Fibroblast of lung (primary cell): ENCODE measurements around the gene PKP3. TPM values are rescaled to one million over a fixed set of nuclear protein-coding genes. Genes with fewer than 3 reads are reported as not detected.

Experiments used
- DNase-seq, 2 donors: peaks; one replicate each; pipeline versions ENCODE4 v3.0.0 to v3.0.0-alpha.2; 2010; ENCODE audit warnings: low read depth in 2 of 2
- H2AFZ ChIP-seq: 2 replicates; pipeline ENCODE4 v1.5.1; 2012; ENCODE audit warnings: low read length, control low read depth, inconsistent platforms
- H3K27ac ChIP-seq: 2 replicates; pipeline ENCODE4 v1.5.1; 2011; ENCODE audit warnings: low read length, control low read depth; ENCODE audit not compliant: insufficient read depth
- H3K27me3 ChIP-seq: 2 replicates; pipeline ENCODE4 v1.5.1; 2011; ENCODE audit warnings: mild to moderate bottlenecking, low read length; ENCODE audit not compliant: control insufficient read depth, insufficient read depth
- H3K36me3 ChIP-seq: 2 replicates; pipeline ENCODE4 v1.5.1; 2011; ENCODE audit warnings: low read length; ENCODE audit not compliant: control insufficient read depth, insufficient read depth
- H3K4me1 ChIP-seq: 2 replicates; pipeline ENCODE4 v1.5.1; 2011; ENCODE audit warnings: low read length; ENCODE audit not compliant: control insufficient read depth, insufficient read depth; ENCODE audit errors: extremely low read depth
- H3K4me2 ChIP-seq: 2 replicates; pipeline ENCODE4 v1.5.1; 2011; ENCODE audit warnings: low read length, control low read depth; ENCODE audit not compliant: insufficient read depth; ENCODE audit errors: extremely low read depth
- H3K4me3 ChIP-seq, 4 experiments: fragments of 200-600 bp in 1 of 4; sonication (generic) in 1 of 4; replicated peaks in 1 of 4; 2 replicates each; pipeline ENCODE4 v1.5.1; 2011 to 2016; ENCODE audit warnings: low read length in 4 of 4, low read depth in 3 of 4, mild to moderate bottlenecking in 3 of 4, control low read depth in 2 of 4, inconsistent platforms in 1 of 4, mixed read lengths in 1 of 4; ENCODE audit not compliant: insufficient read depth in 1 of 4; ENCODE audit errors: control extremely low read depth in 1 of 4
- H3K79me2 ChIP-seq: 2 replicates; pipeline ENCODE4 v1.5.1; 2012; ENCODE audit warnings: mild to moderate bottlenecking, low read length, inconsistent platforms; ENCODE audit not compliant: control insufficient read depth, insufficient read depth
- H3K9ac ChIP-seq: 2 replicates; pipeline ENCODE4 v1.5.1; 2011; ENCODE audit warnings: mild to moderate bottlenecking, low read length, control low read depth; ENCODE audit not compliant: insufficient read depth
- H3K9me3 ChIP-seq: 2 replicates; pipeline ENCODE4 v1.5.1; 2012; ENCODE audit warnings: low read depth, low read length; ENCODE audit not compliant: control insufficient read depth, insufficient read depth
- H4K20me1 ChIP-seq: 2 replicates; pipeline ENCODE4 v1.5.1; 2011; ENCODE audit warnings: low read length; ENCODE audit not compliant: control insufficient read depth, insufficient read depth; ENCODE audit errors: extremely low read depth
- EZH2 ChIP-seq: IDR thresholded peaks from 2 replicates; pipeline ENCODE4 v1.5.1; 2012; ENCODE audit warnings: low read length, control low read depth, mild to moderate bottlenecking; ENCODE audit errors: missing control alignments
- polyA plus RNA-seq, 2 donors: library from polyadenylated mRNA; depleted of rRNA in 1 of 2; stranded (reverse) in 1 of 2; unstranded in 1 of 2; fragments of >200 nt; gene quantifications; 2 replicates each; pipeline ENCODE4 v1.2.1, GENCODE V29; 2011 to 2012; ENCODE audit warnings: missing spikeins in 1 of 2
- total RNA-seq: library from RNA; depleted of rRNA; stranded (reverse); fragments of >200 nt; gene quantifications from 2 replicates; pipeline ENCODE4 v1.2.1, GENCODE V29; 2014
- TF ChIP-seq, protein P1 (sequence below), 2 donors: IDR thresholded peaks in 1 of 2; conservative IDR thresholded peaks in 1 of 2; 1 replicate in 1 of 2; 2 replicates in 1 of 2; pipeline ENCODE4 v1.5.1; 2011 to 2012; ENCODE audit warnings: low read length in 2 of 2, control low read depth in 1 of 2, inconsistent platforms in 1 of 2, low read depth in 1 of 2, mild to moderate bottlenecking in 1 of 2

Gene PKP3
- total and polyA plus RNA-seq, 2 donors (not counting 1 experiment from before 2014, with no cell fraction given), result 0.17 to 0.83 TPM

GRCh38 chr11:390175-390574, 3.8 kb upstream of the PKP3 start:
- Histone ChIP-seq H2AFZ (no peak overlapping the region), H3K36me3 (no peaks in the 10 kb centered on the region), H3K27me3 (peaks cover 4% of the 10 kb centered on the region), H3K27ac (no peak overlapping the region), H3K4me3 (no peak overlapping the region), H3K79me2 (no peaks in the 10 kb centered on the region), H3K4me1 (peaks cover 10% of the 10 kb centered on the region), H3K9ac (no peak overlapping the region), H3K4me2 (no peak overlapping the region), H4K20me1 (no peaks in the 10 kb centered on the region), H3K9me3 (no peaks in the 10 kb centered on the region)
- no peak for DNase-seq
- TF ChIP-seq, protein P1, sequence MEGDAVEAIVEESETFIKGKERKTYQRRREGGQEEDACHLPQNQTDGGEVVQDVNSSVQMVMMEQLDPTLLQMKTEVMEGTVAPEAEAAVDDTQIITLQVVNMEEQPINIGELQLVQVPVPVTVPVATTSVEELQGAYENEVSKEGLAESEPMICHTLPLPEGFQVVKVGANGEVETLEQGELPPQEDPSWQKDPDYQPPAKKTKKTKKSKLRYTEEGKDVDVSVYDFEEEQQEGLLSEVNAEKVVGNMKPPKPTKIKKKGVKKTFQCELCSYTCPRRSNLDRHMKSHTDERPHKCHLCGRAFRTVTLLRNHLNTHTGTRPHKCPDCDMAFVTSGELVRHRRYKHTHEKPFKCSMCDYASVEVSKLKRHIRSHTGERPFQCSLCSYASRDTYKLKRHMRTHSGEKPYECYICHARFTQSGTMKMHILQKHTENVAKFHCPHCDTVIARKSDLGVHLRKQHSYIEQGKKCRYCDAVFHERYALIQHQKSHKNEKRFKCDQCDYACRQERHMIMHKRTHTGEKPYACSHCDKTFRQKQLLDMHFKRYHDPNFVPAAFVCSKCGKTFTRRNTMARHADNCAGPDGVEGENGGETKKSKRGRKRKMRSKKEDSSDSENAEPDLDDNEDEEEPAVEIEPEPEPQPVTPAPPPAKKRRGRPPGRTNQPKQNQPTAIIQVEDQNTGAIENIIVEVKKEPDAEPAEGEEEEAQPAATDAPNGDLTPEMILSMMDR (conservative IDR thresholded peaks at IDR 0.05 in 1 of 2, IDR thresholded peaks at IDR 0.05 in 1 of 2; ENCODE audit: low read depth in 1 of 2, low read length in 2 of 2), result no peak
- TF ChIP-seq EZH2, result no peak

- no peak overlapping the region for H3K27ac ChIP-seq
- no peak for TF ChIP-seq EZH2
- TF ChIP-seq, protein P1 (conservative IDR thresholded peaks at IDR 0.05 in 1 of 2, IDR thresholded peaks at IDR 0.05 in 1 of 2; ENCODE audit: low read depth in 1 of 2, low read length in 2 of 2), result no peak
- H3K79me2 ChIP-seq, result no peaks in the 10 kb centered on the region
Observed at GRCh38 chr11:391117-392017, 2.6 kb upstream of the PKP3 start.

GRCh38 chr11:392102-392777, 1.8 kb upstream of the PKP3 start:
- H3K4me1 ChIP-seq, result peaks cover 10% of the 10 kb centered on the region
- no peak for DNase-seq
- H3K4me2 ChIP-seq, result no peak overlapping the region

More at GRCh38 chr11:391117-392017, 2.6 kb upstream of the PKP3 start:
- Histone ChIP-seq H3K36me3 (no peaks in the 10 kb centered on the region), H3K4me2 (no peak overlapping the region), H3K9me3 (no peaks in the 10 kb centered on the region), H3K27me3 (peaks cover 4% of the 10 kb centered on the region), H3K4me3 (no peak overlapping the region), H3K4me1 (peaks cover 10% of the 10 kb centered on the region), H4K20me1 (no peaks in the 10 kb centered on the region), H3K9ac (no peak overlapping the region), H2AFZ (no peak overlapping the region)
- no peak for DNase-seq

More at GRCh38 chr11:392102-392777, 1.8 kb upstream of the PKP3 start:
- Histone ChIP-seq H3K36me3 (no peaks in the 10 kb centered on the region), H4K20me1 (no peaks in the 10 kb centered on the region), H3K9me3 (no peaks in the 10 kb centered on the region), H3K27me3 (peaks cover 4% of the 10 kb centered on the region), H3K4me3 (no peak overlapping the region), H3K9ac (no peak overlapping the region), H3K79me2 (no peaks in the 10 kb centered on the region), H3K27ac (no peak overlapping the region), H2AFZ (no peak overlapping the region)
- no peak for TF ChIP-seq EZH2
- TF ChIP-seq, protein P1 (conservative IDR thresholded peaks at IDR 0.05 in 1 of 2, IDR thresholded peaks at IDR 0.05 in 1 of 2; ENCODE audit: low read depth in 1 of 2, low read length in 2 of 2), result no peak
